B cell (primary cell): ENCODE data around the gene KCNJ4. TPM values are rescaled to one million over a fixed set of nuclear protein-coding genes. Genes with fewer than 3 reads are reported as not detected.

Experiments
- ATAC-seq: fragments of 200-7000 bp; cut with Tn5 transposase; one replicate; pipeline ENCODE4 v1.10.0; 2021; ENCODE audit warnings: low read depth, mild to moderate bottlenecking, moderate number of reproducible peaks, moderate library complexity
- CTCF ChIA-PET: fragments of 350-600 bp; sonication (Branson Sonifier 250); formaldehyde crosslinking; loops from one replicate; lab custom pipeline; 2021; ENCODE audit warnings: antibody characterized with exemption, inconsistent platforms; lab: Charles Lee
- POLR2A ChIA-PET: fragments of 350-600 bp; sonication (Branson Sonifier 250); formaldehyde crosslinking; loops from one replicate; lab custom pipeline; 2021; ENCODE audit warnings: antibody characterized with exemption; lab: Charles Lee
- DNase-seq: peaks from one replicate; pipeline ENCODE4 v3.0.0; 2013
- H2AFZ ChIP-seq: 2 replicates; pipeline ENCODE4 v1.6.1; 2012; ENCODE audit warnings: mild to moderate bottlenecking, low read depth, low read length; ENCODE audit not compliant: insufficient read depth, poor library complexity, severe bottlenecking
- H3K27ac ChIP-seq, 2 donors: 1 replicate in 1 of 2; 2 replicates in 1 of 2; pipeline ENCODE4 v1.5.1; 2012 to 2013; ENCODE audit warnings: low read length in 2 of 2, mild to moderate bottlenecking in 2 of 2, moderate library complexity in 1 of 2
- H3K27me3 ChIP-seq, 4 experiments: fragments of 200-600 bp in 1 of 4; sonication (generic) in 1 of 4; replicated peaks in 1 of 4; 1 replicate in 2 of 4; 2 replicates in 2 of 4; pipeline versions ENCODE4 v1.6.1 to v1.7.0; 2013 to 2016; ENCODE audit warnings: low read length in 3 of 4, mild to moderate bottlenecking in 2 of 4, mixed read lengths in 1 of 4, moderate library complexity in 1 of 4; ENCODE audit not compliant: insufficient read depth in 4 of 4, control insufficient read depth in 3 of 4; ENCODE audit errors: control extremely low read depth in 1 of 4
- H3K36me3 ChIP-seq, 2 experiments: replicated peaks in 1 of 2; 1 replicate in 1 of 2; 2 replicates in 1 of 2; pipeline versions ENCODE4 v1.6.1 to v1.7.1; 2013; ENCODE audit warnings: low read length in 1 of 2; ENCODE audit not compliant: insufficient read depth in 2 of 2, control insufficient read depth in 1 of 2; ENCODE audit errors: control extremely low read depth in 1 of 2, extremely low read depth in 1 of 2
- H3K4me1 ChIP-seq, 2 donors: fragments of 200-600 bp in 1 of 2; sonication (generic) in 1 of 2; 1 replicate in 1 of 2; 2 replicates in 1 of 2; pipeline versions ENCODE4 v1.5.1 to v1.6.1; 2013 to 2017; ENCODE audit warnings: low read length in 2 of 2; ENCODE audit not compliant: control insufficient read depth in 2 of 2, insufficient read depth in 2 of 2
- H3K4me2 ChIP-seq: replicated peaks from 2 replicates; pipeline ENCODE3; 2012; ENCODE audit warnings: mild to moderate bottlenecking, low read depth, low read length; ENCODE audit not compliant: poor library complexity, severe bottlenecking
- H3K4me3 ChIP-seq, 5 experiments: fragments of 200-600 bp in 1 of 5; sonication (generic) in 1 of 5; 1 replicate in 3 of 5; 2 replicates in 2 of 5; pipeline versions ENCODE4 v1.5.1 to v1.7.0; 2011 to 2016; ENCODE audit warnings: low read length in 4 of 5, mild to moderate bottlenecking in 4 of 5, low read depth in 2 of 5, control low read depth in 1 of 5, moderate library complexity in 1 of 5; ENCODE audit not compliant: insufficient read depth in 1 of 5; ENCODE audit errors: control extremely low read depth in 1 of 5, extremely low read depth in 1 of 5
- H3K79me2 ChIP-seq: fragments of 200-600 bp; sonication (generic); one replicate; pipeline ENCODE4 v1.6.0; 2016; ENCODE audit warnings: low read length; ENCODE audit not compliant: control insufficient read depth, insufficient read depth
- H3K9ac ChIP-seq: fragments of 200-600 bp; sonication (generic); 2 replicates; pipeline ENCODE4 v1.6.1; 2017; ENCODE audit warnings: mild to moderate bottlenecking, low read length, moderate library complexity
- H3K9me3 ChIP-seq, 3 donors: one replicate each; pipeline versions ENCODE4 v1.6.1 to v1.7.1; 2013; ENCODE audit warnings: low read length in 2 of 3; ENCODE audit not compliant: control insufficient read depth in 2 of 3, insufficient read depth in 1 of 3; ENCODE audit errors: control extremely low read depth in 1 of 3
- H4K20me1 ChIP-seq: 2 replicates; pipeline ENCODE4 v1.6.0; 2012; ENCODE audit warnings: mild to moderate bottlenecking, low read length; ENCODE audit not compliant: insufficient read depth, control insufficient read depth, poor library complexity, severe bottlenecking
- H3K27ac Mint-ChIP-seq: one replicate; pipeline ENCODE4 v1.8.0; 2021; ENCODE audit warnings: mixed read lengths
- H3K27me3 Mint-ChIP-seq: one replicate; pipeline ENCODE4 v1.8.0; 2021; ENCODE audit warnings: mixed read lengths
- H3K4me1 Mint-ChIP-seq: one replicate; pipeline ENCODE4 v1.8.0; 2021; ENCODE audit warnings: mixed read lengths
- H3K4me3 Mint-ChIP-seq: one replicate; pipeline ENCODE4 v1.8.0; 2021; ENCODE audit warnings: mixed read lengths
- H3K9me3 Mint-ChIP-seq: one replicate; pipeline ENCODE4 v1.8.0; 2022; ENCODE audit warnings: mixed read lengths; ENCODE audit not compliant: insufficient read depth
- CTCF ChIP-seq: fragments of 200-600 bp; IDR thresholded peaks from one replicate; pipeline ENCODE4 v1.8.0; 2022; ENCODE audit warnings: antibody characterized with exemption, mild to moderate bottlenecking
- EZH2 ChIP-seq: IDR thresholded peaks from 2 replicates; pipeline ENCODE4 v1.6.1; 2012; ENCODE audit warnings: borderline replicate concordance, low read depth, mild to moderate bottlenecking, moderate library complexity, low read length; ENCODE audit not compliant: insufficient read depth, poor library complexity, severe bottlenecking
- WGBS: methylation state at CpG from one replicate; pipeline ENCODE4 v1.1.5; 2013; ENCODE audit warnings: missing lambda C conversion rate; ENCODE audit not compliant: insufficient coverage; 5-methylcytosine and 5-hydroxymethylcytosine counted together
- intact Hi-C: fragments of 100-400 bp; cut with micrococcal nuclease; formaldehyde crosslinking; loops from one replicate; pipeline ENCODE4 v1.10.0; 2022
- polyA plus RNA-seq: library from polyadenylated mRNA; depleted of rRNA; stranded (reverse); fragments of >200 nt; gene quantifications from 2 replicates; pipeline ENCODE4 v1.2.3, GENCODE V29; 2012
- total RNA-seq, 2 donors: library from RNA; stranded (reverse); fragments of 120-200 nt in 1 of 2; gene quantifications; 1 replicate in 1 of 2; 2 replicates in 1 of 2; pipeline versions ENCODE4 v1.2.3 to v1.2.4, GENCODE V29; 2013 to 2022

KCNJ4 gene
- total and polyA plus RNA-seq, 2 donors (not counting 1 experiment from before 2014, with no cell fraction given), result not detected

- peaks cover 0 to 44% (median 24%) of the 10 kb centered on the region in 4 experiments for H3K27me3 ChIP-seq
- ChIA-PET POLR2A (no interaction called here), CTCF (interaction anchor here (0.6 kb wide), 1 partner anchor 946 kb away, joined by 3 read pairs; no protein-coding TSS in a partner anchor)
- H2AFZ ChIP-seq, result no peak overlapping the region
- TF ChIP-seq EZH2 (no peak), CTCF (no peak)
- H3K4me1 Mint-ChIP-seq, result peaks cover 11% of the 10 kb centered on the region
- intact Hi-C loops, result no loop called here
- ATAC-seq (no peak), DNase-seq (no peak)
- no peaks in the 10 kb centered on the region for H3K9me3 Mint-ChIP-seq
- no peak overlapping the region for H3K4me3 ChIP-seq
- no peaks in the 10 kb centered on the region for H3K36me3 ChIP-seq
- 92% methylated on average over 2 of the region's 2 CpGs for WGBS
- peaks cover 0 to 9% (median 0%) of the 10 kb centered on the region in 3 donors for H3K9me3 ChIP-seq
- H3K79me2 ChIP-seq, result no peaks in the 10 kb centered on the region
- peaks cover 12 to 23% of the 10 kb centered on the region in 2 donors for H3K4me1 ChIP-seq
- no peak overlapping the region for H3K27ac Mint-ChIP-seq
- no peaks in the 10 kb centered on the region for H4K20me1 ChIP-seq
- peaks cover 47% of the 10 kb centered on the region for H3K27me3 Mint-ChIP-seq
- no peak overlapping the region for H3K4me2 ChIP-seq
- no peak overlapping the region for H3K4me3 Mint-ChIP-seq
- no peak overlapping the region for H3K9ac ChIP-seq
- H3K27ac ChIP-seq, result no peak overlapping the region
Observed at GRCh38 chr22:38451404-38451803, 3.6 kb downstream of the KCNJ4 start.

GRCh38 chr22:38450234-38450797, 4.7 kb downstream of the KCNJ4 start:
- no peak overlapping the region for H3K9ac ChIP-seq
- H3K4me3 ChIP-seq, result no peak overlapping the region
- no peak overlapping the region for H3K27ac ChIP-seq
- Mint-ChIP-seq H3K27ac (no peak overlapping the region), H3K9me3 (no peaks in the 10 kb centered on the region), H3K4me1 (peaks cover 9% of the 10 kb centered on the region), H3K27me3 (peaks cover 47% of the 10 kb centered on the region), H3K4me3 (no peak overlapping the region)
- peaks cover 0 to 41% (median 20%) of the 10 kb centered on the region in 4 experiments for H3K27me3 ChIP-seq
- H3K36me3 ChIP-seq, result no peaks in the 10 kb centered on the region
- DNase-seq (no peak), ATAC-seq (no peak)
- H3K79me2 ChIP-seq, result no peaks in the 10 kb centered on the region
- H4K20me1 ChIP-seq, result no peaks in the 10 kb centered on the region
- no peak overlapping the region for H3K4me2 ChIP-seq
- WGBS, result 68% methylated on average over 10 of the region's 11 CpGs
- intact Hi-C loops, result no loop called here
- ChIA-PET POLR2A (no interaction called here), CTCF (no interaction called here)
- peaks cover 0 to 9% (median 0%) of the 10 kb centered on the region in 3 donors for H3K9me3 ChIP-seq
- TF ChIP-seq CTCF, result no peak
- no peak for TF ChIP-seq EZH2
- no peak overlapping the region for H2AFZ ChIP-seq
- peaks cover 8 to 15% of the 10 kb centered on the region in 2 donors for H3K4me1 ChIP-seq
